ENCODE data around the gene HLA-DPA1.
"Not testable (repeated sequence)": the region's sequence is repeated elsewhere in the genome, so short reads cannot be mapped to it uniquely, and the experiment has no call there.

The HLA-DPA1 gene

DNA sequence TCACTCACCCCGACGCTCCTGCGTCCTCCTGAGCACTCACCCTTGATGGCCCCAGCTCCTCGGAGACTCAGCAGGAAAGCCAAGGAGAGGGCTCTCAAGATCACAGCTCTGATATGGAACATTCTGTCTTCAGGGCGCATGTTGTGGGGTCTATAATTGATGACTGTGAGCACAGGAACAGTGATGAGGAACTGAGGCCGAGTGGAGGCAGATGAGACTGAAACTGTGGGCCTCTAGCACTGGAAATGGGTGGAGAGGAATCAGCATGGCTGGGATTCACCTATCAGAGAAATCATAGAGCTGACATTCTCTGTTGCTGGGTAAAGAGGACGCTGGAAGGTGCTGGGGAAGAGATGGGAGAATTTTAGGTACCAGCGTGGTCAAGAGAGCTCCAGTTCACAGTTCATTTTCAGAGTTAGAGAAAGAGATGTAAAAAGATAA is at the start of gene HLA-DPA1:
TSS of gene HLA-DPA1 (minus strand) at position 219 of the 441 bp plus-strand sequence.
- peak; percentile 61 for DNase-seq (ENCODE audit: low spot score)

GRCh38 chr6:33123181-33123580 is 49.7 kb upstream of the HLA-DPA1 start:
- no peak for DNase-seq (ENCODE audit: low spot score)

GRCh38 chr6:33120001-33120400 is 46.6 kb upstream of the HLA-DPA1 start:
- DNase-seq (ENCODE audit: low spot score), result no peak

DNA sequence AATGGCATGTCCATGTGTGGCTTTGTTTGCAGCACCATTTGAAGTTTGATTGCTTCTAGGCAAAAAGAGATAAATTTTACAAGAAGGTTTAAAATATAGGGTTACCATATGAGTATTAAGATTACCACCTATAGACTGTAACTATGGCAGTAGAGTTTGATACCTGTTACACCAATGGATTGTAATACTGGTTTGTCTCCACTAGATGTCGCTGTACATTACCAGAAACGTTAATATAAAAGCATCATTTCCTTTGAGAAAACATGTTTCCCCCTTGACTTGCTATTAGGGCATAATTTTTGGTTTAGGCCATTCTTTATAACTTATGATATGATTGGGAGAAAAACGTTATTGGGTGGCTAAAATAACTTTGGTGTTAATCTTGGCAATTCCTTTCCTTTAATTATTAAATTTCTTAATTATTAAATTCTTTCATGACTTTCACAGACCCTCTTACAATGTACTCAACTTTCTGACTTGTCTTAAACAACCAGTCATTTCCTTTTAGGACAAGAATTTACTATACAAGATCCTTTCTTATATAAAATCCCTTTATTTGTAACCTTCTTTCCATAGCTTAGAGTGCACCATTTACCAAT is 45.2 kb upstream of the HLA-DPA1 start:
- DNase-seq (ENCODE audit: low spot score), result peak; percentile 16

DNA sequence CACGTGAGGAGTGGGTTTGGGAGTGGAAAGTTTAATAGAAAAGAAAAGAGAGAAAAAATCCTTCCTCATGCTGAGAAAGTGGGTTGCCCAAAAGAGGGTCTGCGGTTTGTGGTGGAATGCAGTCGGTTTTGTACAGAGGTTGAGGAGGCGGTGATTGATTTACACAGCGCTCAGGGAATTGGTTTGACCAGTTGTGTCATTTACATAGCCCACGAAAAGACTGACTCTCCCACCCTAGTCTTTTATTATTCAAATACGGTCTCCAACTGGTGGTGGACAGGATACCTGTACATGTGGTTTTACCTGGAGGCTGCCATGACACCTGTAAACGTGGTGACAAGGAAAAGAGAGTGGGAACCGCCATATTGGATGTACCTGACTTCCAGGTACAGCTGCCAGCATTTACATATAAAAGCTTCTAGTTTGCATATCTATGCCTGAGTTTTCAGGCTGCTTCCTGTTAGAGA is 44.4 kb upstream of the HLA-DPA1 start:
- no peak for DNase-seq (ENCODE audit: low spot score)

DNA sequence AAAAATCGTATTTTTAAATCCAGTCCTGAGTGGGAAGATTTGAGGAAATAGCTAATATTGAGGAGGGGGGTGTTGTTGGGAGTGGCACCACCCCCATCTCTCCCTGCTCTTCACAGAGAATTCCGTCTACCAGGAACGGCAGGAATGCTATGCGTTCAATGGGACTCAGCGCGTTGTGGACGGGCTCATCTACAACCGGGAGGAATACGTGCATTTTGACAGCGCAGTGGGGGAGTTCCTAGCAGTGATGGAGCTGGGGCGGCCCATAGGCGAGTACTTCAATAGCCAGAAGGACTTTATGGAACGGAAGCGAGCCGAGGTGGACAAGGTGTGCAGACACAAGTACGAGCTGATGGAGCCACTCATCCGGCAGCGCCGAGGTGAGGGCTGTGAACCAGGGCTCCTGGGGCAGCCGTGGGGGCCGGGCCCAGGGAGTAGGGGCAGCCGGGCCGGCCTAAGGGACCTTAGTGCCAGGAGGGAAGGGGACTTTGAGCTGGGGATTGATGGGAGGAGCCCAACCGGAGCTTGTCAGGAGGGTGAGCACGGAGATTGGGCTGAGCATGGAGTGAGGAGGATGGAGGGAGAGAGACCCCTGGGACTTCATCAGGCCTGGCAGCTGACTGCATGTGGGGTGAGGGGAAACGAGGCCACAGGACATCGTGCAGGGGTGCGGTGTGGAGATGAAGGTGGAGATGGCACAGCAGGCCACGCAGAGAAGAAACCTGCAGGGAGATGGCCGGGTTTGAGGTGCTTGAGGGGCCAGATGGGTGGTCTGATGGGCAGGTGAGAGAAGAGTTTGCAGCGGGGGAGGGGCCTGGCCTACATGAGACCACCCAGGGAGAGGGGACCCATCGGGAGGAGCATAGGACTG is 43.6 kb upstream of the HLA-DPA1 start:
- DNase-seq (ENCODE audit: low spot score), result no peak

DNA sequence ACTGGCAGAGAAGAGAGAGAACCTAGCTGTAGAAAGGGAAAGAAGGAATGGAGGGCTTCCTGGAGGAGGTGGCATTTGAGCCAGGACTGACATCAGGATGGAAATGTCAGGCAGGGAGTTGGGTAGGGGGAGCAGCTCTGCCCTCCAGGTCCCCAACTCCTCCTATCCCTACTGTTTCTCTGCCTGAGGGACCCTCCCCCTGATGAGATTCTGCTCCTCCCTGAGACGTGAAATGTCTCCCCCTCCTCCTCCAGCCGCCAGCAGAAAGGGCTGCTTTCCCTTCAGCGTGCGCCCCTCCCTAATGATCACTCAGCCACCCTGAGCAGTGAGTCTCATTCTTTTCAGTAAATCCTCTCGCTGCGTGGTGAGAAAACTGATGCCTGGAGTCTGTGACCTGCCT is 43.0 kb upstream of the HLA-DPA1 start:
- no peak for DNase-seq (ENCODE audit: low spot score)

DNA sequence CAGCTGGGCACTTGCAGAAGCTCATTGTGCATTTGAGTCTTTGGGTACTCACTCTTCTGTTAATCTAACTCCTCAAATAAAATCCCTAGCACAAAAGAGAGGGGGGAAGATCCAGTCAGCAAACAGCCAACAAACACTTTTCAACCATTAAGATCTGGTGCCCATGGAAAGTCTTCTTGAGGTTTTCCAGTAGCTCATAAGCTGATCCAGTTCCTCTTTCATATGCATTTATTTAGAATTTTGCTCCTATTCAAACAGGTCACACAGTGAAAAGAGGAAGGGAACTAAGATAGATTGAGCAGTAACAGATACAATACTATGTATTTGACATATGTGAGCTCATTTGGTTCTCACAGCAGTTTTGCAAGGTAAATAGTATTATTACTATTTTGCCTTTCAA is 41.0 kb upstream of the HLA-DPA1 start:
- DNase-seq (ENCODE audit: low spot score), result no peak

DNA sequence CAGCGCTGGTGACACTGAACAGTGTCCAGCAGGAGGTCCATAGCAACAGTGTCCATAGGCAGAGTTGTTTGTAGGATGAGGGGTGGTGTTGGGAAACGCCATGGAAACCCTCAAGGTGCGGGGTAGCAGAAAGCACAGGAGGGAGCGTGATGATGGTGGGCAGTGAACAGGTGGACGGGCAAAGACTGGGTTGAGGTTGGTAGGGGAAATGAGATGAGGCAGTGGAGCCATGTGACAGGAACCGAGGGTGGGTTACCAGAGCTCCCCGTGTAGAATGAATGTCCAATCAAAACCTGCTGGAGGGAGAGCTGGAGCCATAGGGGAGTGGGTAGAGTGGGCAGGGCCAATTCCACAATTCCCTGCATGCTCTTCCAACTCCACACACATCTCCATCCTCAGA is 40.3 kb upstream of the HLA-DPA1 start:
- no peak for DNase-seq (ENCODE audit: low spot score)

- peak; percentile 85 for DNase-seq (ENCODE audit: low spot score)
Observed at GRCh38 chr6:33112148-33112547, 38.7 kb upstream of the HLA-DPA1 start.

- no peak for DNase-seq (ENCODE audit: low spot score)
Observed at GRCh38 chr6:33108307-33108706, 34.9 kb upstream of the HLA-DPA1 start.

- DNase-seq (ENCODE audit: low spot score), result no peak
Observed at GRCh38 chr6:33107641-33108040, 34.2 kb upstream of the HLA-DPA1 start.

DNA sequence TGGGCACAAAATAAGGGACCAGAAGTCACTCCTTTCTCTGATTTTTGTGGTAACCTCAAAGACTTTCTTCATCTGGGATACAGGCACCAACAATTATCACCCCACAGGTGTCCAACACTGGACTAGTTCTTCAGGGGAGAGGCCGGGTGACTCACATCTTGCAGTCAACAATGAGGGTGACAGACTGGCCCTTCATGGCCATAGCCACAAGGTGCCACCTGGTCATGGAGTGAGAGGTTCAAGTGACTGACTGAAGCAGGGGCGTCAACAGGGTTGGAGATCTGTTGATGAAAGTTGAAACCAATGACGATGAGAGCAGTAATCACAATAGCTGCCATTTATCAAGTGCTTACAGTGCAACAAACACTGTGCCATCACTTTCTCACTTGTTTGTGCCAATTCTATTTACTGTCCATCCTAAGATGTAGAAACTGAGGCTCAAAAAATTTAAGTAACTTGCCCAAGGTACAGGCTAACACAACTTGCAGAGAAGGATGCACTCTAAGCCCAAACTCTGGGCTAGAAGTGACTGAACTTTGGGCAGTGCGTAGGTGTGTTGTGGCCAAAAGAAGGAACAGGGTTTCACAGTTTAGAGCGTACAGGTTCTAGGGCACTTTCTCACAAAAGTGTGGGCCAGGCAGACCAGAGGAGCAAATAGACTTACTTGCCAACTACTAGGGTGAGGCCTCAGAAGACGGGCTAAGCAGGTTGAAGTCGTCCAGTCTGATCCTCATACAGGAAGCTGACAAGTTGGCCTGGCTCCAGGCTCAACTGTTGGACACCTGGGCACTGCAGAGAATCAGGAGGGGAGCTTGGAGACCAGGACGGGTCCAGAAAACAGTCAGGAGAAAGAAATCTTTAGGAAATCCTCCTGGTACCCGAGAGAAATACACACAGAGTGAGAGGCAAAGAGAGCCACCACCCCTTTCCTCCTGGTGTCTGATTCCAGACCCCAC is 32.7 kb upstream of the HLA-DPA1 start:
- DNase-seq (ENCODE audit: low spot score), result no peak

- DNase-seq (ENCODE audit: low spot score), result no peak
Observed at GRCh38 chr6:33105386-33105785, 31.9 kb upstream of the HLA-DPA1 start.

DNA sequence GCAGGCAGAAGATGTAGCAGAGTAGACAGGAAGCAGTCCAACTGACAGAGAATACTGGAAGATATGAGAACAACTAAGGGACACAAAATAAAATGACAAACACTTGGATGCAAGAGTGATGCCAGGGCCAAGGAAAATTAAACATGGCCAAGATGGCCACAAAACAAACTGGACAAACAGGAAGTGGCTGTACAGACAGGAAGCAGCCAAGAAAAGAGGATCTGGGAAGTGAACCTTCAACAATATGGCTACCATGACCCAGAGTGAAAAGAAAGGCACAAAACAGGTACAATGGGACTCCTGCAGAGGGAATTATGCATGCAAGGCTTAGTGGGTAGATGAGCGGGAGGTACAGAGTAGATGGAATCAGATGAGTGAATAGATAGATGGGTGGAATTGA is 31.4 kb upstream of the HLA-DPA1 start:
- DNase-seq (ENCODE audit: low spot score), result no peak

DNA sequence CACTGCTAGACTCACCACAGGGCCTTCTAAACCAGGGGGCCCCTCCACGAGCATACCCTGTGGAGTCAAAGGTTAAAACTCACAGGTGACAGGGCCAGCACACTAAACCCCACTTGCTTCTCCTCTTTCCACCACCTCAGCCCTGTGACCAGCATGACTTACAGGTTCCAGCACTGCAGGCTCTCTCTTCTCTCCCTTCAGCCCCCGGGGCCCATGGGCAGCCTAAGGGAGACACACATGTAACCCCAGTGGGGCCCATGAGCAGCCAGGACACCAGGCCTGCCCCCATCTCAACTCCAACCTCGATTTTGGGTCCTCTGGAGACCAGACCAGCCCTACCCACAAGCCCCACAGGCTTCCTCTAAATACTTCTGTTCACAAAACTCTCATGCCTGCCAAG is 30.3 kb upstream of the HLA-DPA1 start:
- DNase-seq (ENCODE audit: low spot score), result no peak

DNA sequence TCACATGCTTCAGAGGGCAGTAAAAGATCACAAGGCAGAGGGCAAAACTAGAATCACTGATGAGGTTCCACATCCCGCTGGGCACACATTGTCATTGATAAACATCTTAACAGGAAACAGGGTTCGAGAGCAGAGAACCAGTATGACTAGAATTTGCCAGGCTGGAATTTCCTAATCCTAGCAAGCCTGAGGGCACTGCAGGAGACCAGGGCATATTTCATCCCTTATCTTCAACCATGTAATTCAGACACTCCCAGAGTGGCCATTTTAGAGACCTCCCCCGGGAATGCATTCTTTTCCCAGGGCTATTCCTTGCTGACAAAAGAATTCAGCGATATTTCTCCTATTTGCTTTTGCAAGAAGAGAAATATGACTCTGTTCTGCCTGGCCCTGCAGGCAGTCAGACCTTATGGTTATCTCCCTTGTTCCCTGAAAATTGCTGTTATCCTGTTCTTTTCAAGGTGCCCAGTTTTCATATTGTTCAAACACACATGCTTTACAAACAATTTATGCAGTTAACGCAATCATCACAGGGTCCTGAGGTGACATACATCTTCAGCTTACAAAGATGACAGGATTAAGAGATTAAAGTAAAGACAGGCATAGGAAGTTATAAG is 27.8 kb upstream of the HLA-DPA1 start:
- not testable (repeated sequence) for DNase-seq (ENCODE audit: low spot score)

GRCh38 chr6:33095681-33096080 is 22.2 kb upstream of the HLA-DPA1 start:
- no peak for DNase-seq (ENCODE audit: low spot score)

- no peak for DNase-seq (ENCODE audit: low spot score)
Observed at GRCh38 chr6:33093855-33094254, 20.4 kb upstream of the HLA-DPA1 start.

DNA sequence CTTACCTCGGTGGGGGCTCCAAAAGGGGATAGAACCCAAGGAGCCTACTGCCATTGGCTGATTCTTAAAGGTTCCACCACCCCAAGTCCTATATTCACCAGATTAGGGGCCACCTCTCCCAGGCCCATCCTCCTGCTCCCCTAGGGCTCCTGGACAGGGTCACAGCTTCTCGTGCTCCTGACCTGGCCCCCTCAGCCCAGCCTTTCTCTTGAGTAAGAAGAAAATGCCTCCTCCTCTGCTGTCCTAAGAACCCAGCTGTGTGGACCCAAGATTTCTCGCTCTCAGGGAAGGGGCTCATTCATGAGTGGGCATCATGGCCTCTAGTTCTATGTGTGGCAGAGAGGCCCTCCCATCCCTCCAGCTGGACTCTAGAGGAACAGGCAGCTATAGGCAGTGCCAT is 18.9 kb upstream of the HLA-DPA1 start:
- DNase-seq (ENCODE audit: low spot score), result no peak

- no peak for DNase-seq (ENCODE audit: low spot score)
Observed at GRCh38 chr6:33091957-33092356, 18.5 kb upstream of the HLA-DPA1 start.

Data from hepatic stellate cell (primary cell).